Natural killer cell (primary cell): ENCODE measurements around the gene TRIM56. TPM values are rescaled to one million over a fixed set of nuclear protein-coding genes. Genes with fewer than 3 reads are reported as not detected.

Experiments used
- ATAC-seq, 3 donors: fragments of 150-1000 bp in 2 of 3; fragments of 200-7000 bp in 1 of 3; cut with Tn5 transposase; 1 replicate in 1 of 3; 2 replicates in 2 of 3; pipeline ENCODE4 v1.10.0; 2021; ENCODE audit warnings: mild to moderate bottlenecking in 2 of 3, moderate library complexity in 2 of 3
- DNase-seq, 2 donors: peaks; one replicate each; pipeline versions ENCODE4 v3.0.0 to v3.0.0-alpha.2; 2013 to 2021; ENCODE audit warnings: mixed read lengths in 1 of 2
- H3K27ac ChIP-seq: one replicate; pipeline ENCODE4 v1.5.1; 2013; ENCODE audit warnings: mild to moderate bottlenecking, low read length
- H3K27me3 ChIP-seq: one replicate; pipeline ENCODE4 v1.6.1; 2013; ENCODE audit warnings: low read length; ENCODE audit not compliant: control insufficient read depth, insufficient read depth
- H3K36me3 ChIP-seq: one replicate; pipeline ENCODE4 v1.6.1; 2013; ENCODE audit warnings: low read length; ENCODE audit not compliant: control insufficient read depth, insufficient read depth
- H3K4me1 ChIP-seq: one replicate; pipeline ENCODE4 v1.6.1; 2013; ENCODE audit warnings: low read length; ENCODE audit not compliant: control insufficient read depth, insufficient read depth
- H3K4me3 ChIP-seq: one replicate; pipeline ENCODE4 v1.5.1; 2013; ENCODE audit warnings: low read length
- H3K9me3 ChIP-seq: one replicate; pipeline ENCODE4 v1.6.1; 2013; ENCODE audit warnings: low read length; ENCODE audit not compliant: control insufficient read depth, insufficient read depth
- H3K27ac Mint-ChIP-seq, 2 donors: one replicate each; pipeline ENCODE4 v1.8.0; 2022; ENCODE audit warnings: mild to moderate bottlenecking in 2 of 2, mixed read lengths in 2 of 2, moderate library complexity in 1 of 2
- H3K27me3 Mint-ChIP-seq, 2 donors: one replicate each; pipeline ENCODE4 v1.8.0; 2022; ENCODE audit warnings: low read depth in 2 of 2, mixed read lengths in 2 of 2
- H3K36me3 Mint-ChIP-seq: one replicate; pipeline ENCODE4 v1.8.0; 2022; ENCODE audit warnings: mixed read lengths
- H3K4me1 Mint-ChIP-seq, 2 donors: one replicate each; pipeline ENCODE4 v1.8.0; 2022; ENCODE audit warnings: mixed read lengths in 2 of 2
- H3K4me3 Mint-ChIP-seq: one replicate; pipeline ENCODE4 v1.8.0; 2022; ENCODE audit warnings: mild to moderate bottlenecking, moderate library complexity, mixed read lengths
- H3K9me3 Mint-ChIP-seq, 2 donors: one replicate each; pipeline ENCODE4 v1.8.0; 2022; ENCODE audit warnings: mixed read lengths in 2 of 2
- CTCF ChIP-seq: fragments of 200-600 bp; IDR thresholded peaks from one replicate; pipeline ENCODE4 v1.8.0; 2022; ENCODE audit warnings: antibody characterized with exemption
- WGBS: methylation state at CpG from one replicate; pipeline ENCODE4 v1.1.7; 2013; ENCODE audit warnings: missing lambda C conversion rate; ENCODE audit not compliant: insufficient coverage; 5-methylcytosine and 5-hydroxymethylcytosine counted together
- intact Hi-C: fragments of 100-400 bp; cut with micrococcal nuclease; formaldehyde crosslinking; loops from one replicate; pipeline ENCODE4 v1.14.2; 2022
- total RNA-seq, 4 donors: library from RNA; stranded (reverse); fragments of 120-200 nt in 1 of 4; gene quantifications; one replicate each; pipeline versions ENCODE4 v1.2.3 to v1.2.4, GENCODE V29; 2013 to 2022

Gene TRIM56
- total RNA-seq, 3 donors from 2014 or later (not counting 1 experiment from before 2014, with no cell fraction given), result 53.6 to 75.8 (median 63.9) TPM

GRCh38 chr7:101124376-101125056, 39.2 kb downstream of the TRIM56 start:
- ATAC-seq (no peak), DNase-seq (no peak)
- H3K27me3 ChIP-seq, result peaks cover 4% of the 10 kb centered on the region
- Mint-ChIP-seq H3K27ac (peak overlapping the region in 1 of 2 donors; percentile 88), H3K9me3 (no peaks in the 10 kb centered on the region), H3K27me3 (peaks cover 12 to 21% of the 10 kb centered on the region in 2 donors), H3K4me3 (peak overlapping the region; percentile 17), H3K36me3 (no peaks in the 10 kb centered on the region), H3K4me1 (peaks cover 53 to 58% of the 10 kb centered on the region in 2 donors)
- no peak overlapping the region for H3K4me3 ChIP-seq
- intact Hi-C loops, result no loop called here
- WGBS, result 26% methylated on average over 7 of the region's 7 CpGs
- H3K36me3 ChIP-seq, result no peaks in the 10 kb centered on the region
- H3K27ac ChIP-seq, result peak overlapping the region; percentile 38
- H3K4me1 ChIP-seq, result peaks cover 59% of the 10 kb centered on the region
- TF ChIP-seq CTCF, result no peak
- H3K9me3 ChIP-seq, result no peaks in the 10 kb centered on the region

DNA sequence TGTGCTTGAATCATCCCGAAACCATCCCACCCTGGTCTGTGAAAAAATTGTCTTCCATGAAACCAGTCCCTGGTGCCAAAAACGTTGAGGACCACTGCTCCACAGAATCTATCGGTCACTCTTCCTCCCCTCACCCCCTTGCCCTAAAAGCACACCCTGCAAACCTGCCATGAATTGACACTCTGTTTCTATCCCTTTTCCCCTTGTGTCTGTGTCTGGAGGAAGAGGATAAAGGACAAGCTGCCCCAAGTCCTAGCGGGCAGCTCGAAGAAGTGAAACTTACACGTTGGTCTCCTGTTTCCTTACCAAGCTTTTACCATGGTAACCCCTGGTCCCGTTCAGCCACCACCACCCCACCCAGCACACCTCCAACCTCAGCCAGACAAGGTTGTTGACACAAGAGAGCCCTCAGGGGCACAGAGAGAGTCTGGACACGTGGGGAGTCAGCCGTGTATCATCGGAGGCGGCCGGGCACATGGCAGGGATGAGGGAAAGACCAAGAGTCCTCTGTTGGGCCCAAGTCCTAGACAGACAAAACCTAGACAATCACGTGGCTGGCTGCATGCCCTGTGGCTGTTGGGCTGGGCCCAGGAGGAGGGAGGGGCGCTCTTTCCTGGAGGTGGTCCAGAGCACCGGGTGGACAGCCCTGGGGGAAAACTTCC, 40.8 kb downstream of the TRIM56 start:
- H3K4me1 ChIP-seq, result peaks cover 59% of the 10 kb centered on the region
- 24% methylated on average over 15 of the region's 15 CpGs for WGBS
- H3K4me3 Mint-ChIP-seq, result peak overlapping the region; percentile 68
- no peaks in the 10 kb centered on the region for H3K9me3 ChIP-seq
- DNase-seq, result peak; percentile 18 to 40
- intact Hi-C loops, result no loop called here
- peaks cover 53 to 59% of the 10 kb centered on the region in 2 donors for H3K4me1 Mint-ChIP-seq
- H3K36me3 ChIP-seq, result no peaks in the 10 kb centered on the region
- no peak overlapping the region for H3K4me3 ChIP-seq
- H3K36me3 Mint-ChIP-seq, result no peaks in the 10 kb centered on the region
- H3K27ac ChIP-seq, result peak overlapping the region; percentile 66
- H3K27me3 ChIP-seq, result peaks cover 4% of the 10 kb centered on the region
- H3K27ac Mint-ChIP-seq, result peak overlapping the region; percentile 53 to 88
- ATAC-seq, result peak; percentile 59 to 71 (median 66)
- peaks cover 12 to 21% of the 10 kb centered on the region in 2 donors for H3K27me3 Mint-ChIP-seq
- H3K9me3 Mint-ChIP-seq, result no peaks in the 10 kb centered on the region
- TF ChIP-seq CTCF, result no peak

GRCh38 chr7:101126651-101127459, 41.6 kb downstream of the TRIM56 start, which contains the start of gene SERPINE1:
SERPINE1 (plus strand) TSS chr7:101127104; CDS start chr7:101128394, 1,290 bp downstream.
- DNase-seq (peak; percentile 54 to 59), ATAC-seq (peak; percentile 70 to 76 (median 76))
- peaks cover 4% of the 10 kb centered on the region for H3K27me3 ChIP-seq
- no peaks in the 10 kb centered on the region for H3K9me3 ChIP-seq
- peaks cover 58% of the 10 kb centered on the region for H3K4me1 ChIP-seq
- no peak within 1 kb of the TSS for H3K4me3 ChIP-seq
- H3K4me1 Mint-ChIP-seq, result peaks cover 52 to 57% of the 10 kb centered on the region in 2 donors
- H3K27ac ChIP-seq, result peak within 1 kb of the TSS; percentile 66
- H3K9me3 Mint-ChIP-seq, result no peaks in the 10 kb centered on the region
- no peaks in the 10 kb centered on the region for H3K36me3 ChIP-seq
- H3K36me3 Mint-ChIP-seq, result no peaks in the 10 kb centered on the region
- WGBS, result 14% methylated on average over 21 of the region's 22 CpGs
- H3K27me3 Mint-ChIP-seq, result peaks cover 15 to 19% of the 10 kb centered on the region in 2 donors
- no peak for TF ChIP-seq CTCF
- H3K27ac Mint-ChIP-seq, result peak within 1 kb of the TSS; percentile 53 to 88
- peak within 1 kb of the TSS; percentile 68 for H3K4me3 Mint-ChIP-seq
- intact Hi-C loops, result no loop called here
